Activated CD4-positive, alpha-beta T cell treated with anti-CD3 and anti-CD28 coated beads for 36 hours (primary cell): Measurements from ENCODE around the gene EIF2D. TPM values are rescaled to one million over a fixed set of nuclear protein-coding genes. Genes with fewer than 3 reads are reported as not detected.
A peak's percentile ranks its signal among the peaks of the same experiment; 100 is the strongest.
"Not testable (repeated sequence)": the region's sequence is repeated elsewhere in the genome, so short reads cannot be mapped to it uniquely, and the experiment has no call there.

Experiments used
- ATAC-seq: fragments of 200-7000 bp; cut with Tn5 transposase; one replicate; pipeline ENCODE4 v1.10.0; 2021; ENCODE audit warnings: mild to moderate bottlenecking, moderate library complexity
- CTCF ChIA-PET: fragments of 350-600 bp; sonication (Branson Sonifier 250); formaldehyde crosslinking; loops from one replicate; lab custom pipeline; 2021; ENCODE audit warnings: antibody characterized with exemption; lab: Charles Lee
- POLR2A ChIA-PET: fragments of 350-600 bp; sonication (Branson Sonifier 250); formaldehyde crosslinking; loops from one replicate; lab custom pipeline; 2021; ENCODE audit warnings: antibody characterized with exemption, inconsistent platforms; lab: Charles Lee
- DNase-seq: peaks from one replicate; pipeline ENCODE4 v3.0.0-alpha.2; 2020
- H3K27ac Mint-ChIP-seq: one replicate; pipeline ENCODE4 v1.8.0; 2021; ENCODE audit warnings: mixed read lengths
- H3K27me3 Mint-ChIP-seq: one replicate; pipeline ENCODE4 v1.8.0; 2021; ENCODE audit warnings: mixed read lengths
- H3K36me3 Mint-ChIP-seq: one replicate; pipeline ENCODE4 v1.8.0; 2021; ENCODE audit warnings: low read depth, mixed read lengths
- H3K4me1 Mint-ChIP-seq: one replicate; pipeline ENCODE4 v1.8.0; 2021; ENCODE audit warnings: mixed read lengths
- H3K4me3 Mint-ChIP-seq: one replicate; pipeline ENCODE4 v1.8.0; 2021; ENCODE audit warnings: mild to moderate bottlenecking, moderate library complexity, mixed read lengths
- H3K9me3 Mint-ChIP-seq: one replicate; pipeline ENCODE4 v1.8.0; 2021; ENCODE audit warnings: low read depth, mixed read lengths
- intact Hi-C, 2 experiments: fragments of 100-400 bp; cut with DNase I in 1 of 2; cut with micrococcal nuclease in 1 of 2; formaldehyde crosslinking; loops; one replicate each; pipeline versions ENCODE4 v1.14.2 to v1.15.1; 2022 to 2024; cut with DNase I, micrococcal nuclease
- total RNA-seq, 2 experiments: library from RNA; stranded (reverse); gene quantifications; one replicate each; pipeline ENCODE4 v1.2.3, GENCODE V29; 2021

The EIF2D gene
- total RNA-seq, 2 experiments from 2014 or later = 91.2 to 100 TPM

- H3K4me1 Mint-ChIP-seq = peaks cover 84% of the 10 kb centered on the region
- ATAC-seq (no peak), DNase-seq (no peak)
- peaks cover 85% of the 10 kb centered on the region for H3K36me3 Mint-ChIP-seq
- intact Hi-C loops = no loop called here
- H3K27ac Mint-ChIP-seq = peak overlapping the region; percentile 98
- no peak overlapping the region for H3K4me3 Mint-ChIP-seq
- CTCF ChIA-PET = interaction anchor here (0.9 to 27.5 kb wide), 11 partner anchors 8 to 160 kb away, joined by 3 to 621 read pairs (median 6); no protein-coding TSS in a partner anchor
- H3K9me3 Mint-ChIP-seq = no peaks in the 10 kb centered on the region
- H3K27me3 Mint-ChIP-seq = no peaks in the 10 kb centered on the region
- POLR2A ChIA-PET = interaction anchor here (1.1 to 2.3 kb wide), 2 partner anchors 10 to 36 kb away, joined by 4 to 8 read pairs; no protein-coding TSS in a partner anchor
Measured at GRCh38 chr1:206587904-206588303, 24.4 kb downstream of the EIF2D start.

DNA sequence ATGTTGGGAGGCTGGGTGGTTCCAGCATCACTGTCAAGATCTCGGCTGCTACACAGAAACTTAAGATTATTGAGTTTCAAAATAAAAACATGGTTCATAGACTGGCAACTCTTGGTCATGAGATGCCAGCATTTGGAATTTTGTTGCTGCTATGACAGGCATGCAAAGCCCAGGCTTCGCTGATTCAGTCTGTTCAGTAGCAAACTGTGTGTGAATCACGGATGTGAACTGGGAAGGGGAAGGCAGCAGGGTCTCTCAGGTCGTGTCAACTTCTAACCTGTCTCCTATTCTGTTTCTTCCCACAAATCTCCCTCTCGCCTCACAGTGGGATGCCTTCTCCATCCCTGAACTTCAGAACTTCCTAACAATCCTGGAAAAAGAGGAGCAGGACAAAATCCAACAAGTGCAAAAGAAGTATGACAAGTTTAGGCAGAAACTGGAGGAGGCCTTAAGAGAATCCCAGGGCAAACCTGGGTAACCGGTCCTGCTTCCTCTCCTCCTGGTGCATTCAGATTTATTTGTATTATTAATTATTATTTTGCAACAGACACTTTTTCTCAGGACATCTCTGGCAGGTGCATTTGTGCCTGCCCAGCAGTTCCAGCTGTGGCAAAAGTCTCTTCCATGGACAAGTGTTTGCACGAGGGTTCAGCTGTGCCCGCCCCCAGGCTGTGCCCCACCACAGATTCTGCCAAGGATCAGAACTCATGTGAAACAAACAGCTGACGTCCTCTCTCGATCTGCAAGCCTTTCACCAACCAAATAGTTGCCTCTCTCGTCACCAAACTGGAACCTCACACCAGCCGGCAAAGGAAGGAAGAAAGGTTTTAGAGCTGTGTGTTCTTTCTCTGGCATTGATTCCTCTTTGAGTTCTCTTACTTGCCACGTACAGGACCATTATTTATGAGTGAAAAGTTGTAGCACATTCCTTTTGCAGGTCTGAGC, 25.5 kb downstream of the EIF2D start:
- DNase-seq = no peak
- POLR2A ChIA-PET = interaction anchor here (0.7 to 2.3 kb wide), 5 partner anchors 8 to 954 kb away, joined by 3 to 8 read pairs (median 4); no protein-coding TSS in a partner anchor
- no peak overlapping the region for H3K4me3 Mint-ChIP-seq
- intact Hi-C loops = no loop called here
- no peak for ATAC-seq
- H3K27ac Mint-ChIP-seq = peak overlapping the region; percentile 99
- CTCF ChIA-PET = interaction anchor here (0.6 to 27.5 kb wide), 13 partner anchors 8 to 128 kb away, joined by 3 to 621 read pairs (median 7); partner anchors contain the start of gene IKBKE
- peaks cover 79% of the 10 kb centered on the region for H3K36me3 Mint-ChIP-seq
- H3K9me3 Mint-ChIP-seq = no peaks in the 10 kb centered on the region
- H3K4me1 Mint-ChIP-seq = peaks cover 86% of the 10 kb centered on the region
- H3K27me3 Mint-ChIP-seq = no peaks in the 10 kb centered on the region

GRCh38 chr1:206584683-206585082, 27.6 kb downstream of the EIF2D start:
- Mint-ChIP-seq H3K27me3 (no peaks in the 10 kb centered on the region), H3K4me1 (peaks cover 87% of the 10 kb centered on the region), H3K27ac (peak overlapping the region; percentile 99), H3K36me3 (peaks cover 85% of the 10 kb centered on the region), H3K9me3 (no peaks in the 10 kb centered on the region), H3K4me3 (peak overlapping the region; percentile 65)
- no peak for ATAC-seq
- intact Hi-C loops = loop anchor here (5.0 kb wide), 2 partner anchors 92 to 112 kb away; partner anchors contain the start of gene IKBKE (in 1 of the 2)
- no peak for DNase-seq
- ChIA-PET POLR2A (no interaction called here), CTCF (interaction anchor here (1.0 to 27.5 kb wide), 14 partner anchors 9 to 105 kb away, joined by 3 to 621 read pairs (median 11); partner anchors contain the start of gene RASSF5)

DNA sequence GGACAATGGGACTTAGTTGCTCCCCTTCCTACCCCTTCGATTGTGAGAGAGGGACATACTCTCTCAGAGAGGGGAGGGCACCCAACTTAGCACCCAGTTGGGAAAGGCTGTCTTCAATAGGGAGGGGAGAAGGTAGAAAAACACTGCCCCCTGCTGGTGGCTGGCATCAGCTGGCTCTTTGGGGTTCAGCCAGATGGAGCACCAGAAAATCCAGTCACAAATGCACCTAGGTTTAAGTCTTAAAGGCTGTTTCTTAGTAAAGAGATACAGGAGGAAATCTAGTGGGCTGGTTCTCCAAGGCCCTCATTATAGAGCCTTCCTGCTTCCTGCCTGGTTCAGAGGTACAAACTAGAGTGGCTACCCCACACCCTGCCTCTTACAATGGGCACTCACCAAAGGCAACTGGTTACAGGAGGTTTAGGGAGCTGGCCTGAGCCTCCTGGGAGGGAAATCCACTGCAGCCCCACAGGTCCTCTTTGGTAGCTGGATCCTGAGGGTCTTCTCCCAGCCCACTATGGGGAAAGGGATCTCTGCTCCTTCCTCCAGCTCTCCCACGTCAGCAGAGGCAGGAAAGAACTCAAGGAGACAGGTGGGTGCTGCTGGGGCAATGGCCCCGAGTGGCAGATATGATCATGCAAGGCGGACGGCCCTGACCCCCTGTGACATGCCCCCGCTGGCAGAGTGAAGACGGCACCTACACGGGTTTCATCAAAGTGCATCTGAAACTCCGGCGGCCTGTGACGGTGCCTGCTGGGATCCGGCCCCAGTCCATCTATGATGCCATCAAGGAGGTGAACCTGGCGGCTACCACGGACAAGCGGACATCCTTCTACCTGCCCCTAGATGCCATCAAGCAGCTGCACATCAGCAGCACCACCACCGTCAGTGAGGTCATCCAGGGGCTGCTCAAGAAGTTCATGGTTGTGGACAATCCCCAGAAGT, 28.3 kb downstream of the EIF2D start:
- H3K36me3 Mint-ChIP-seq = peaks cover 87% of the 10 kb centered on the region
- peak overlapping the region; percentile 65 for H3K4me3 Mint-ChIP-seq
- H3K4me1 Mint-ChIP-seq = peaks cover 87% of the 10 kb centered on the region
- H3K27ac Mint-ChIP-seq = peak overlapping the region; percentile 99
- ChIA-PET CTCF (interaction anchor here (0.6 to 27.5 kb wide), 37 partner anchors 9 to 122 kb away, joined by 3 to 621 read pairs (median 5); partner anchors contain the start of genes IKBKE and RASSF5), POLR2A (interaction anchor here (0.5 to 4.9 kb wide), 11 partner anchors 13 to 114 kb away, joined by 3 to 51 read pairs (median 5); partner anchors contain the start of gene IKBKE)
- no peaks in the 10 kb centered on the region for H3K27me3 Mint-ChIP-seq
- ATAC-seq (peak; percentile 31), DNase-seq (peak; percentile 93)
- intact Hi-C loops = loop anchor here (1.0 to 5.0 kb wide), 7 partner anchors 28 to 112 kb away; partner anchors contain the start of genes IKBKE (in 1 of the 2) and RASSF5 (in 1 of the 2)
- no peaks in the 10 kb centered on the region for H3K9me3 Mint-ChIP-seq

DNA sequence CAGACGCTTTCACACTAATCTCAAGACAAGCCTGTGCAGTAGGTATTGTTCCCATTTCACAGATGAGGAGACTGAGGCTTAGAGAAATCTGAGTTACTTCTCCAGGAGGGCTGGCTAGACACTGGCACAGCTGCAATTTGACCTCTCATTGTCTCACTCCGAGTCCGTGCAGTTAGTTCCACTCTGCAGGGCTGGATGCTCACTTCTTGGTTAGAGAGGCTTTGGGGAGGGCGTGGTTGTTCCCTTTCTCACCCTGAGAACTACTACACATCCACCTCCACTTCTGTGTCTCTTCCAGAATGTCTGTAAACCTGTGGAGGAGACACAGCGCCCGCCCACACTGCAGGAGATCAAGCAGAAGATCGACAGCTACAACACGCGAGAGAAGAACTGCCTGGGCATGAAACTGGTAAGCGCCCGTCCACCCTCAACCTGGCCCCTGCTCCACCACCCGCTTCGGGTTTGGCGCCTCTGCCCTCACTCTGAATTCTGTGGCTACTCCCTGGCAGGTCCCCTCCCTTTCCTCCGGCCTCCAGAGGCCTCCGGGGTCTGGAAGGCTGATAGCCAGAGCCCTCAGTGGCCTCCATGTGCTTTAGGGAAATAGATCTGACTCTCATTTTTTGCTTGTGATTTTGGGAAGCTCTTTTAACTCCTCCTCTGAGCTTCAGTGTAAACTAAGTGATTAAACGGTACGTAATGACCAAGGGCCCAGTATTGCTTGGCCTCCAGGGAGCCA, 29.1 kb downstream of the EIF2D start:
- DNase-seq = peak; percentile 82
- Mint-ChIP-seq H3K4me1 (peaks cover 87% of the 10 kb centered on the region), H3K9me3 (no peaks in the 10 kb centered on the region), H3K36me3 (peaks cover 88% of the 10 kb centered on the region), H3K27me3 (no peaks in the 10 kb centered on the region), H3K4me3 (peak overlapping the region; percentile 65), H3K27ac (peak overlapping the region; percentile 99)
- intact Hi-C loops = loop anchor here (1.0 to 5.0 kb wide), 7 partner anchors 27 to 111 kb away; partner anchors contain the start of genes IKBKE (in 1 of the 2) and RASSF5 (in 1 of the 2)
- POLR2A ChIA-PET = interaction anchor here (0.5 to 4.9 kb wide), 11 partner anchors 13 to 113 kb away, joined by 3 to 51 read pairs (median 5); partner anchors contain the start of gene IKBKE
- CTCF ChIA-PET = interaction anchor here (0.5 to 27.5 kb wide), 34 partner anchors 9 to 821 kb away, joined by 3 to 621 read pairs (median 5); partner anchors contain the start of genes IKBKE and RASSF5
- ATAC-seq = peak; percentile 5

DNA sequence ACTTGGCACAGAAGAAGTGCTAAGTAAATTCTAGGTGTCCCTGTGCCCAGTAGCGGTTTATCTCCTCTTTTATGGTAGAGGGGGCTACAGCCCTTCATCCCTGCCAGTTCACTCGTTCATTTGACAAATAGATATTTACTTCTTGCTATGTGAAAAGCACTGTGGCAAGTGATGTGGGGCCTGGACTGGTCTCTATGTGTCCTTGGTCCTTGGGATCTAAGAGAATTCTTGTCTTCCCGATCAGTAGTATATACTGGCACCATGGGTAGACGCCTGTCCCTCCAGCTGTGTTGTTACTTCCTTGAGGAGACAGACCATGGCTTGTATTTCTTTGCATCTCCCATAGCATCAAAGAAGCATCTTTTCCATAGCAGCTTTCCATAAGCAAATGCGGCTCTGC, 29.7 kb downstream of the EIF2D start:
- Mint-ChIP-seq H3K27me3 (no peaks in the 10 kb centered on the region), H3K27ac (peak overlapping the region; percentile 99), H3K9me3 (no peaks in the 10 kb centered on the region), H3K36me3 (peaks cover 85% of the 10 kb centered on the region), H3K4me3 (peak overlapping the region; percentile 65), H3K4me1 (peaks cover 87% of the 10 kb centered on the region)
- ChIA-PET POLR2A (interaction anchor here (1.1 to 4.9 kb wide), 4 partner anchors 23 to 38 kb away, joined by 4 to 51 read pairs (median 8); no protein-coding TSS in a partner anchor), CTCF (interaction anchor here (0.7 to 27.5 kb wide), 19 partner anchors 10 to 820 kb away, joined by 3 to 621 read pairs (median 9); partner anchors contain the start of genes IKBKE and RASSF5)
- intact Hi-C loops = loop anchor here (2.0 to 5.0 kb wide), 4 partner anchors 76 to 110 kb away; partner anchors contain the start of genes IKBKE (in 1 of the 2) and RASSF5 (in 1 of the 2)
- no peak for ATAC-seq
- no peak for DNase-seq

- H3K36me3 Mint-ChIP-seq = peaks cover 86% of the 10 kb centered on the region
- DNase-seq = peak; percentile 76
- H3K4me3 Mint-ChIP-seq = peak overlapping the region; percentile 72
- intact Hi-C loops = loop anchor here (5.0 kb wide), 2 partner anchors 89 to 109 kb away; partner anchors contain the start of gene IKBKE (in 1 of the 2)
- ATAC-seq = no peak
- peak overlapping the region; percentile 99 for H3K27ac Mint-ChIP-seq
- POLR2A ChIA-PET = interaction anchor here (0.6 to 7.5 kb wide), 9 partner anchors 16 to 740 kb away, joined by 3 to 129 read pairs (median 3); partner anchors contain the start of gene CD55
- H3K9me3 Mint-ChIP-seq = no peaks in the 10 kb centered on the region
- H3K4me1 Mint-ChIP-seq = peaks cover 90% of the 10 kb centered on the region
- CTCF ChIA-PET = interaction anchor here (1.1 to 27.5 kb wide), 9 partner anchors 10 to 112 kb away, joined by 3 to 621 read pairs (median 8); partner anchors contain the start of gene IKBKE
- no peaks in the 10 kb centered on the region for H3K27me3 Mint-ChIP-seq
Measured at GRCh38 chr1:206581571-206581981, 30.7 kb downstream of the EIF2D start.

DNA sequence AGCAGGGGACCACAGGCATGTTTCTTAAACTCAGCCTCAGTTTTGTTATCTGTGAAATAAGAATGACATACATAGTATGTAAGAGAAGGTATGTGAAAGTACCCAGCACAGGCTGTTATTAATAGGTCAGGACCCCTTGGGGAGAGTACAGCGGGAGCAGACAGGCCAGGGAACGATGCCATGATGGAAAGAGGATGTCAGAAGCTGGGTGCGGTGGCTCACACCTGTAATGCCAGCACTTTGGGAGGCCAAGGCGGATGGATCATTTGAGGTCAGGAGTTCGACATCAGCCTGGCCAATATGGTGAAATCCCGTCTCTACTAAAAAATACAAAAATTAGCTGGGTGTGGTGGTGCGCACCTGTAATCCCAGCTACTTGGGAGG, 31.2 kb downstream of the EIF2D start:
- intact Hi-C loops = loop anchor here (5.0 kb wide), 2 partner anchors 89 to 109 kb away; partner anchors contain the start of gene IKBKE (in 1 of the 2)
- POLR2A ChIA-PET = interaction anchor here (0.6 to 7.5 kb wide), 9 partner anchors 16 to 740 kb away, joined by 3 to 129 read pairs (median 3); partner anchors contain the start of gene CD55

More for the DNA sequence above, 31.2 kb downstream of the EIF2D start:
- H3K9me3 Mint-ChIP-seq, DNase-seq, ATAC-seq, H3K27me3 Mint-ChIP-seq: not testable (repeated sequence)
- peaks cover 86% of the 10 kb centered on the region for H3K36me3 Mint-ChIP-seq
- peak overlapping the region; percentile 99 for H3K27ac Mint-ChIP-seq
- peak overlapping the region; percentile 72 for H3K4me3 Mint-ChIP-seq
- CTCF ChIA-PET = interaction anchor here (1.1 to 27.5 kb wide), 14 partner anchors 8 to 111 kb away, joined by 3 to 621 read pairs (median 6); partner anchors contain the start of genes EIF2D, IKBKE and RASSF5
- H3K4me1 Mint-ChIP-seq = peaks cover 92% of the 10 kb centered on the region
